GM23338 (cell line): ENCODE data around the gene MYO3B. TPM values are rescaled to one million over a fixed set of nuclear protein-coding genes. Genes with fewer than 3 reads are reported as not detected.

Source experiments
- ATAC-seq: fragments of 200-7000 bp; cut with Tn5 transposase; 3 replicates; pipeline ENCODE4 v1.9.1; 2020
- DNase-seq: peaks from one replicate; pipeline ENCODE4 v3.0.0-alpha.2; 2015; ENCODE audit warnings: low spot score
- H2AFZ ChIP-seq: fragments of 200-600 bp; sonication (generic); 2 replicates; pipeline ENCODE4 v1.8.0; 2016; ENCODE audit warnings: antibody characterized with exemption, mild to moderate bottlenecking, moderate library complexity
- H3F3A ChIP-seq: fragments of 200-600 bp; sonication (generic); replicated peaks from 2 replicates; pipeline ENCODE4 v1.8.0; 2017; ENCODE audit warnings: antibody characterized with exemption, mixed run types, low read depth
- H3K27ac ChIP-seq: fragments of 200-600 bp; sonication (generic); 2 replicates; pipeline ENCODE4 v1.6.1; 2016; ENCODE audit warnings: low read depth
- H3K27me3 ChIP-seq: fragments of 200-600 bp; sonication (generic); 2 replicates; pipeline ENCODE4 v1.8.0; 2016; ENCODE audit warnings: mild to moderate bottlenecking, mixed run types, moderate library complexity; ENCODE audit not compliant: insufficient read depth
- H3K36me3 ChIP-seq: fragments of 200-600 bp; sonication (generic); 2 replicates; pipeline ENCODE4 v1.8.0; 2016; ENCODE audit warnings: mild to moderate bottlenecking; ENCODE audit not compliant: insufficient read depth
- H3K4me1 ChIP-seq: fragments of 200-600 bp; sonication (generic); 2 replicates; pipeline ENCODE4 v1.8.0; 2016; ENCODE audit warnings: mild to moderate bottlenecking, moderate library complexity; ENCODE audit not compliant: insufficient read depth
- H3K4me2 ChIP-seq: fragments of 200-600 bp; sonication (generic); 2 replicates; pipeline ENCODE4 v1.7.1; 2017; ENCODE audit warnings: mixed run types
- H3K4me3 ChIP-seq: fragments of 200-600 bp; sonication (generic); 2 replicates; pipeline ENCODE4 v1.6.1; 2016; ENCODE audit warnings: mixed run types
- H3K79me2 ChIP-seq: fragments of 200-600 bp; sonication (generic); replicated peaks from 2 replicates; pipeline ENCODE4 v1.8.0; 2017; ENCODE audit warnings: mild to moderate bottlenecking; ENCODE audit not compliant: insufficient read depth
- H3K9me2 ChIP-seq: fragments of 200-600 bp; sonication (generic); 2 replicates; pipeline ENCODE4 v1.8.0; 2017; ENCODE audit not compliant: insufficient read depth
- H4K20me1 ChIP-seq: fragments of 200-600 bp; sonication (generic); replicated peaks from 2 replicates; pipeline ENCODE4 v1.8.0; 2017; ENCODE audit warnings: mild to moderate bottlenecking; ENCODE audit not compliant: insufficient read depth
- H3K27ac Mint-ChIP-seq: 2 replicates; pipeline ENCODE4 v1.8.0; 2020; ENCODE audit warnings: inconsistent platforms, mild to moderate bottlenecking, moderate library complexity, mixed read lengths
- H3K27me3 Mint-ChIP-seq: 3 replicates; pipeline ENCODE4 v1.8.0; 2022; ENCODE audit warnings: low read depth, mild to moderate bottlenecking, moderate library complexity, mixed read lengths, inconsistent platforms; ENCODE audit not compliant: insufficient read depth, poor library complexity
- H3K36me3 Mint-ChIP-seq: 3 replicates; pipeline ENCODE4 v1.8.0; 2021; ENCODE audit warnings: low read depth, mild to moderate bottlenecking, inconsistent platforms, moderate library complexity, mixed read lengths
- H3K4me1 Mint-ChIP-seq: 3 replicates; pipeline ENCODE4 v1.8.0; 2020; ENCODE audit warnings: mild to moderate bottlenecking, inconsistent platforms, mixed read lengths
- H3K4me3 Mint-ChIP-seq: 3 replicates; pipeline ENCODE4 v1.8.0; 2021; ENCODE audit warnings: moderate library complexity, mild to moderate bottlenecking, inconsistent platforms, mixed read lengths
- H3K9me3 Mint-ChIP-seq: 3 replicates; pipeline ENCODE4 v1.8.0; 2020; ENCODE audit warnings: moderate library complexity, mild to moderate bottlenecking, inconsistent platforms, mixed read lengths
- CREB1 ChIP-seq: fragments of 250-450 bp; sonication (Bioruptor Pico); IDR thresholded peaks from 2 replicates; pipeline ENCODE4 v1.5.0; 2020; ENCODE audit warnings: low read depth, mild to moderate bottlenecking, moderate library complexity
- ETS1 ChIP-seq: IDR thresholded peaks from 2 replicates; pipeline ENCODE4 v1.6.1; 2016; ENCODE audit warnings: antibody characterized with exemption
- EZH2phosphoT487 ChIP-seq: fragments of 200-600 bp; sonication (generic); IDR thresholded peaks from one replicate; pipeline ENCODE4 v1.8.1; 2018; ENCODE audit warnings: antibody characterized with exemption; ENCODE audit not compliant: unreplicated experiment
- JUNB ChIP-seq: IDR thresholded peaks from one replicate; pipeline ENCODE4 v1.6.1; 2016; ENCODE audit warnings: antibody characterized with exemption; ENCODE audit not compliant: unreplicated experiment
- NANOG ChIP-seq: IDR thresholded peaks from 2 replicates; pipeline ENCODE4 v1.6.1; 2016; ENCODE audit warnings: antibody characterized with exemption, borderline replicate concordance
- POLR2AphosphoS5 ChIP-seq: IDR thresholded peaks from 2 replicates; pipeline ENCODE4 v1.6.1; 2016; ENCODE audit warnings: antibody characterized with exemption, low read depth
- REST ChIP-seq: IDR thresholded peaks from one replicate; pipeline ENCODE4 v1.6.1; 2018; ENCODE audit warnings: antibody characterized with exemption; ENCODE audit not compliant: unreplicated experiment
- STAT1 ChIP-seq: IDR thresholded peaks from one replicate; pipeline ENCODE4 v1.6.1; 2016; ENCODE audit warnings: antibody characterized with exemption; ENCODE audit not compliant: unreplicated experiment
- ZNF114 ChIP-seq: fragments of 250-450 bp; sonication (Bioruptor Pico); IDR thresholded peaks from 2 replicates; pipeline ENCODE4 v1.5.0; 2020; ENCODE audit warnings: mild to moderate bottlenecking, moderate library complexity
- ZNF462 ChIP-seq: fragments of 250-450 bp; sonication (Bioruptor Pico); IDR thresholded peaks from 2 replicates; pipeline ENCODE4 v1.5.0; 2020; ENCODE audit warnings: mild to moderate bottlenecking, moderate library complexity
- polyA plus RNA-seq: library from polyadenylated mRNA; unstranded; fragments of >200 nt; fragmentation: Nextera tagmentation; extraction: Ambion mirVana; gene quantifications from 2 replicates; pipeline ENCODE4 v1.2.1, GENCODE V29; 2016
- total RNA-seq: library from RNA; depleted of rRNA; stranded (reverse); fragments of >200 nt; shearing (Covaris generic); gene quantifications from 2 replicates; pipeline ENCODE4 v1.2.3, GENCODE V29; 2014

Gene MYO3B
- total and polyA plus RNA-seq, 2 experiments from 2014 or later, result 0.42 TPM; not detected in 1

GRCh38 chr2:170423919-170424318 is 246.0 kb downstream of the MYO3B start (continued):
- TF ChIP-seq ZNF462 (CRISPR knock-in tag) (no peak), ETS1 (no peak), NANOG (no peak)

GRCh38 chr2:170425281-170425751 is 247.4 kb downstream of the MYO3B start:
- H3K4me1 Mint-ChIP-seq, result no peaks in the 10 kb centered on the region
- peaks cover 5% of the 10 kb centered on the region for H3K27me3 Mint-ChIP-seq
- DNase-seq (no peak), ATAC-seq (no peak)
- H3K4me3 ChIP-seq, result no peak overlapping the region
- no peaks in the 10 kb centered on the region for H3K27me3 ChIP-seq
- no peaks in the 10 kb centered on the region for H3K9me2 ChIP-seq
- H3K79me2 ChIP-seq, result no peaks in the 10 kb centered on the region
- H3K36me3 ChIP-seq, result no peaks in the 10 kb centered on the region; the same call in 1 of the 2 replicates
- peak overlapping the region; percentile 60; the same call in 1 of the 2 replicates for H2AFZ ChIP-seq
- TF ChIP-seq ZNF114 (CRISPR knock-in tag) (no peak), NANOG (no peak), EZH2phosphoT487 (no peak), STAT1 (no peak), JUNB (no peak), REST (no peak), CREB1 (no peak), POLR2AphosphoS5 (no peak)
- no peaks in the 10 kb centered on the region for H3F3A ChIP-seq
- no peaks in the 10 kb centered on the region for H4K20me1 ChIP-seq
- H3K9me3 Mint-ChIP-seq, result no peaks in the 10 kb centered on the region
- H3K4me2 ChIP-seq, result no peak overlapping the region
- no peak overlapping the region for H3K27ac ChIP-seq
- H3K4me1 ChIP-seq, result no peaks in the 10 kb centered on the region
- H3K4me3 Mint-ChIP-seq, result no peak overlapping the region
- no peak overlapping the region for H3K27ac Mint-ChIP-seq
- H3K36me3 Mint-ChIP-seq, result no peaks in the 10 kb centered on the region
